ENCODE results near the gene OR6J1. TPM values are rescaled to one million over a fixed set of nuclear protein-coding genes. Genes with fewer than 3 reads are reported as not detected.

The OR6J1 gene
- total and polyA plus RNA-seq, 10 donors = not detected

DNA sequence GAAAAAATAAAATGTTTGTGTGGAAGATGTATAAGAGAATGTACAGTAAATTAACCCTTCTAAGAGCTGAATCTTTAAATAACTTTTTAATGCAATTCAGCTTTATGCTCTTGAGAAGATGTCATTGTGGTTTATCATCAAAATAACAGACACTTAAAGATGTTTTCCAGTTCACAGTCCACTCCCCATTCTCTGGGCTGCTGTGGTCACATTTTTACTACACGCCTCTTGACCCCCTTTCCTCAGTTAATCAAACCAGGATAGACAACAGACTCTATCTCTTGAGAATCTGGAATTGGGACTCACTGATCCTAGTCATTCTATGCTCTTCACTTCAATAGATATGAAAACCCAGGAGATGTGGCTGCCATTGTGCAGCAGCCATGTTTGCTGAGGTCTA, 24.7 kb upstream of the OR6J1 start:
- Histone ChIP-seq H3K27ac (no peak overlapping the region), H3K36me3 (no peaks in the 10 kb centered on the region), H3K9me3 (no peaks in the 10 kb centered on the region), H3K27me3 (replicated peaks in 1 of 7) (no peaks in the 10 kb centered on the region), H3K4me3 (no peak overlapping the region), H3K4me1 (no peaks in the 10 kb centered on the region)
- WGBS, 5 donors = 71 to 86% (median 78%) methylated on average over 1 of the region's 1 CpG
- TF ChIP-seq POLR2AphosphoS5 (IDR thresholded peaks at IDR 0.05) (no peak), POLR2A (IDR thresholded peaks at IDR 0.05) (no peak)
- TF ChIP-seq, protein P1, sequence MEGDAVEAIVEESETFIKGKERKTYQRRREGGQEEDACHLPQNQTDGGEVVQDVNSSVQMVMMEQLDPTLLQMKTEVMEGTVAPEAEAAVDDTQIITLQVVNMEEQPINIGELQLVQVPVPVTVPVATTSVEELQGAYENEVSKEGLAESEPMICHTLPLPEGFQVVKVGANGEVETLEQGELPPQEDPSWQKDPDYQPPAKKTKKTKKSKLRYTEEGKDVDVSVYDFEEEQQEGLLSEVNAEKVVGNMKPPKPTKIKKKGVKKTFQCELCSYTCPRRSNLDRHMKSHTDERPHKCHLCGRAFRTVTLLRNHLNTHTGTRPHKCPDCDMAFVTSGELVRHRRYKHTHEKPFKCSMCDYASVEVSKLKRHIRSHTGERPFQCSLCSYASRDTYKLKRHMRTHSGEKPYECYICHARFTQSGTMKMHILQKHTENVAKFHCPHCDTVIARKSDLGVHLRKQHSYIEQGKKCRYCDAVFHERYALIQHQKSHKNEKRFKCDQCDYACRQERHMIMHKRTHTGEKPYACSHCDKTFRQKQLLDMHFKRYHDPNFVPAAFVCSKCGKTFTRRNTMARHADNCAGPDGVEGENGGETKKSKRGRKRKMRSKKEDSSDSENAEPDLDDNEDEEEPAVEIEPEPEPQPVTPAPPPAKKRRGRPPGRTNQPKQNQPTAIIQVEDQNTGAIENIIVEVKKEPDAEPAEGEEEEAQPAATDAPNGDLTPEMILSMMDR (IDR thresholded peaks at IDR 0.05 in 8 of 11, conservative IDR thresholded peaks at IDR 0.05 in 3 of 11) = no peak
- no peak for DNase-seq
- intact Hi-C loops (cut with DNase I; ENCODE audit: low total_unique reads) = no loop called here

DNA sequence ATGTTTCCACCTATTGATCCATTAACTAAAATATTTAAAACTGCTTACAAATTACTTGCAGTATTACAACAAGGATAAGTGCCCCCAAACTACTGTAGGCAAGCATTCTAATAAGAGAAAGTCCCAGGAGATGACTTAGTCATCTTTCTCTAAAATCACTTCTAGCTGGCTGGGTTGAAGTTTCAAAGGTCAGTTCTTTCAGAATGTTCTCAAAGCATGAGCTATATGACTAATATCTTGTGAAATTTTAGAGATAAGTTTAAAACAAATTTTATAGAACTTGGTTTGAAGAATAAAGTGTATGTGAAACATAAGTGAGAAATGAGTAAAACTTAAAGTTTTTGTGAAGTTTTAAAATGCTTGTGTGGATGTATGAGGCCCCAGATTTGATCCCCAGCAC, 24.3 kb upstream of the OR6J1 start:
- no peak overlapping the region for H3K4me3 ChIP-seq
- no peak overlapping the region for H3K27ac ChIP-seq
- no peaks in the 10 kb centered on the region for H3K9me3 ChIP-seq
- no peaks in the 10 kb centered on the region for H3K36me3 ChIP-seq
- TF ChIP-seq, protein P1 (IDR thresholded peaks at IDR 0.05 in 8 of 11, conservative IDR thresholded peaks at IDR 0.05 in 3 of 11) = no peak
- TF ChIP-seq POLR2AphosphoS5 (IDR thresholded peaks at IDR 0.05) (no peak), POLR2A (IDR thresholded peaks at IDR 0.05) (no peak)
- no peak for DNase-seq
- H3K4me1 ChIP-seq = no peaks in the 10 kb centered on the region
- intact Hi-C loops (cut with DNase I; ENCODE audit: low total_unique reads) = no loop called here
- H3K27me3 ChIP-seq (replicated peaks in 1 of 7) = no peaks in the 10 kb centered on the region

DNA sequence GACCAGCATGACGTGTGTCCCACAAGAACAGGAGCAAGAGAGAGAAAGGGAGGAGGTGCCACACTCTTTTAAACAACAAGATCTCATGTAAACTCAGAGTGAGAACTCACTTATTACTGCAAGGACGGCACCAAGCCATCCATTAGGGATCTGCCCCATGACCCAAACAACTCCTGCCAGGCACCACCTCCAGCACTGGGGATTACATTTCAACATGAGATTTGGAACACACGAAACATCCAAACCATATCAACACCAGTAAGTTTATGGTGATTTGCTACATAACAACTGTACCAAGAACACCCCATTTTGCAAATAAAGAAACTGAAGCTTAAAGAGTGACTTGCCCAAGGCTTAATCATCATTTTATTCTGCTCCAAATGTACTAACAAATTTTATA, 23.7 kb upstream of the OR6J1 start:
- Histone ChIP-seq H3K27ac (no peak overlapping the region), H3K36me3 (no peaks in the 10 kb centered on the region), H3K4me3 (no peak overlapping the region), H3K27me3 (replicated peaks in 1 of 7) (no peaks in the 10 kb centered on the region), H3K4me1 (no peaks in the 10 kb centered on the region), H3K9me3 (no peaks in the 10 kb centered on the region)
- TF ChIP-seq, protein P1 (IDR thresholded peaks at IDR 0.05 in 8 of 11, conservative IDR thresholded peaks at IDR 0.05 in 3 of 11) = no peak
- no peak for TF ChIP-seq POLR2A (IDR thresholded peaks at IDR 0.05)
- TF ChIP-seq POLR2AphosphoS5 (IDR thresholded peaks at IDR 0.05) = no peak
- no peak for DNase-seq
- 69 to 84% (median 79%) methylated on average over 3 of the region's 3 CpGs for WGBS, 5 donors
- intact Hi-C loops (cut with DNase I; ENCODE audit: low total_unique reads) = no loop called here

DNA sequence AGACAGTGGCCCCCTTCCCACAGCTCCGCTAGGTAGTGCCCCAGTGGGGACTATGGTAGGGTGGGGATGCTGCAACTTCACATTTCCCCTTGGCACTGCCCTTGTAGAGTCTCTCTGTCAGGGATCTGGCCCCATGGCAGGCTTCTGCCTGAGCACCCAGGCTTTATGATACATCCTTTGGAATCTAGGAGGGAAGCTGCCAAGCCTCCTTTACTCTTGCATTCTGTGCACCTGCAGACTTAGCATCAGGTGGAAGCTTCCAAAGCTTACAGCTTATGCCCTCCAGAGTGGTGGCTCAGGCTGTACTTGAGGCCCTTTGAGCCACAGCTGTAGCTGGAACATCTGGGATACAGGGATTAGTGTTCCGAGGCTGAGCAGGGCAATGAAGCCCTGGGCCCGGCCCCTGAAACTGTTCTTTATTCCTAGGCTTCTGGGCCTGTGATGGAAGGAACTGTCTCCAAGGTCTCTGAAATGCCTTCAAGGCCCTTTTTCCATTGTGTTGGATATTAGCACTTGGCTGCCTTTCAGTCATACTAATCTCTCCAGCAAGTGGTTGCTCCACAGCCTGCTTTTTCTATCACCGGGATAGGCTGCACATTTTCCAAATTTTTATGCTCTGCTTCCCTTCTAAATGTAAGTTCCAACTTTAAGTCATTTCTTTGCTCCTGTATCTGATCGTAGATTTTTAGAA, 22.2 kb upstream of the OR6J1 start:
- H3K27ac ChIP-seq = no peak overlapping the region
- TF ChIP-seq POLR2A (IDR thresholded peaks at IDR 0.05) = no peak
- TF ChIP-seq POLR2AphosphoS5 (IDR thresholded peaks at IDR 0.05) = no peak
- TF ChIP-seq, protein P1 (IDR thresholded peaks at IDR 0.05 in 8 of 11, conservative IDR thresholded peaks at IDR 0.05 in 3 of 11) = no peak
- no peak overlapping the region for H3K4me3 ChIP-seq
- intact Hi-C loops (cut with DNase I; ENCODE audit: low total_unique reads) = no loop called here
- WGBS, 5 donors = 89 to 93% (median 92%) methylated on average over 4 to 5 of the region's 5 CpGs
- DNase-seq = no peak
- no peaks in the 10 kb centered on the region for H3K36me3 ChIP-seq
- H3K4me1 ChIP-seq = no peaks in the 10 kb centered on the region
- no peaks in the 10 kb centered on the region for H3K27me3 ChIP-seq (replicated peaks in 1 of 7)
- no peaks in the 10 kb centered on the region for H3K9me3 ChIP-seq

Data from spleen (tissue), 11 donors.